ENCODE data around the gene SLF1. TPM values are rescaled to one million over a fixed set of nuclear protein-coding genes. Genes with fewer than 3 reads are reported as not detected.

Gene SLF1
- total and polyA plus RNA-seq, 2 donors (not counting 1 experiment from before 2014, with no cell fraction given): 3.5 to 15.2 TPM

Other genes with a start within 250 kb of the SLF1 start
- 2.7 and 3.0 TPM in 2 replicates for gene KIAA0825, start 65 bp upstream of the SLF1 start, total RNA-seq
- gene KIAA0825, start 65 bp upstream of the SLF1 start, polyA plus RNA-seq: 0.43 and 0.58 TPM in 2 replicates

Data from B cell (primary cell).